Left colon (tissue), 2 donors: Measurements from ENCODE around the gene NANOG. TPM values are rescaled to one million over a fixed set of nuclear protein-coding genes. Genes with fewer than 3 reads are reported as not detected.
A peak's percentile ranks its signal among the peaks of the same experiment; 100 is the strongest.
"Not testable (repeated sequence)": the region's sequence is repeated elsewhere in the genome, so short reads cannot be mapped to it uniquely, and the experiment has no call there.

ENCODE experiments used
- ATAC-seq: fragments of 200-7000 bp; cut with Tn5 transposase; one replicate; pipeline ENCODE4 v1.9.1; 2020; ENCODE audit warnings: mild to moderate bottlenecking, moderate library complexity
- DNase-seq, 2 donors: peaks; one replicate each; pipeline ENCODE4 v3.0.0-alpha.2; 2020
- intact Hi-C, 2 donors: fragments of 100-400 bp; cut with DNase I in 1 of 2; cut with micrococcal nuclease in 1 of 2; formaldehyde crosslinking; loops; one replicate each; pipeline versions ENCODE4 v1.11.2 to v1.14.0; 2022; cut with DNase I, micrococcal nuclease
- total RNA-seq, 2 donors: library from RNA; stranded (reverse); fragmentation: NEBNext Ultra II Directional; extraction: Animal tissue kit (Norgen Biotek cat#: 25700); gene quantifications; one replicate each; pipeline ENCODE4 v1.2.1, GENCODE V29; 2021
- donor health status: DM: no; HTN: no; CAD: no.
- donor health status: DM: yes; HTN: yes; CAD: no.

Gene NANOG
- total RNA-seq, 2 donors from 2014 or later: 0.09 to 0.22 TPM

GRCh38 chr12:7844116-7844515 lies 54.9 kb downstream of the NANOG start:
- no peak for DNase-seq
- no peak for ATAC-seq
- intact Hi-C loops: no loop called here

DNA sequence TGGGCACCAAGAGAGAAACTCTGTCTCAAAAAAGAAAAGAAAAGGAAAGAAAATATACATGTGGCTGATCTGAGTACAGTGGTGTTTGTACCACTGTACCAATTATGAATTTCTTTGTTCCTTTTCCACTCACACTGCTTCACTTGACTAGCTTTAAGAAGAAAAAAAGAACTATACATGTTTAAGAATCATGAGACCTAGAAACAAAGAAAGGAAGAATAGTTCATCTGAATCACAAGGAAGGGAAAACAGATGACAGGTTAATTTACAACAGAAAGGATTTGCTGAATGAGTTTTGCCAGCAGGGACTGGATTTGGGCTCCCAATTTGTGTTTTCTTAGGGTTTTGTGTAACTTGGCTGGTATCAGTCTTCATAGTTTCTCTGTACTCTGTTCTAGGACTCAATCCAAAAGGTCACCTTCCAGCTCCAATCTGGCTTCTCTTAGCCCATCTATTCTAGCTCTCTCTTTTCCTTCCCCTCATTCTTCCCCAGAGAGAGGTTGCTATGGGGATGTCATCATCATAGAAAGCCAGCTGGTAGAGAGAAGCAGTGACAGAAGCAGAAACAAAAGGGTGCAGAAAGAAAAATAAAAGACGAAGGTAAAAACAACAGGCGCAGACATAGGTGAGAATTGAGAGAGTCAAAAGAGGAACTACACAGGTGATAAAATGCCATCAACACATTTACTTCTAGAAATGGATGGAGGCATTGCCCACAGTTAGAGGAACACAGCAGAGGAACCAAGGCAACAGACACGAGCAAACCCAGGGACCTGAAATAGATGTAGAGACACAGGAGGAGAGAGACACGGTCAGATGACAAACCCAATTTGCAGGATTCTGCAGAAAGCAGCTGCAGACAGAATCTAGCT lies 58.3 kb downstream of the NANOG start:
- ATAC-seq, DNase-seq, intact Hi-C loops: not testable (repeated sequence)

DNA sequence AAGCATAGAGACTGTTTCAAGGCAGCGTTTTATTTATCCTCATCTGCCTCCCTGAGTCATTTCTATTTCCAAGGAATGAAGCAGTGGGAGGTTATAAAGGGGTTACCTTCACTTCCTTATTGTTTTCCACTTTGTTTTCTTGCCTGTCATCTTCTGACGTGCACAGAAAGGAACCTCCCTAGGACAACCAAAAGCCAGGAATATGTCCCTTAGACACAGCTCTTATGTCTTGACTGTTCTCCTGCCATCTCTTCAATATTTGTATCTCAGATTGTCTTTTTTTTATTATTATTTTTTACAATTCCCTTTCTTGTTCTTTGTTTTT lies 58.9 kb downstream of the NANOG start:
- ATAC-seq: peak; percentile 22
- DNase-seq, intact Hi-C loops: not testable (repeated sequence)

Other genes with a start within 250 kb of the NANOG start
- 10 to 100 TPM in 1 of 2 donors, 1 to 10 TPM in 1; 5.6 to 19.6 TPM for gene APOBEC1, start 123.5 kb upstream of the NANOG start, total RNA-seq
- not detected for gene GDF3, start 93.6 kb upstream of the NANOG start, total RNA-seq
- not detected for gene DPPA3, start 78.0 kb upstream of the NANOG start, total RNA-seq
- gene CLEC4C, start 42.0 kb upstream of the NANOG start, total RNA-seq: not detected
- not detected for gene NANOGNB, start 24.2 kb upstream of the NANOG start, total RNA-seq
- gene SLC2A14, start 83.5 kb downstream of the NANOG start, total RNA-seq: under 1 TPM; 0.36 to 0.37 TPM
- 10 to 100 TPM in 1 of 2 donors, 1 to 10 TPM in 1; 8.9 to 11.8 TPM for gene SLC2A3, start 146.8 kb downstream of the NANOG start, total RNA-seq
- 10 to 100 TPM; 10.7 to 13.3 TPM for gene FOXJ2, start 243.3 kb downstream of the NANOG start, total RNA-seq